ENCODE results near the gene TAF5L. TPM values are rescaled to one million over a fixed set of nuclear protein-coding genes. Genes with fewer than 3 reads are reported as not detected.

TAF5L gene
- total and polyA plus RNA-seq, 2 of the 13 experiments (the other 11 are each of a cell fraction or from before 2014, with no cell fraction given), result 10.8 to 18.2 TPM

DNA sequence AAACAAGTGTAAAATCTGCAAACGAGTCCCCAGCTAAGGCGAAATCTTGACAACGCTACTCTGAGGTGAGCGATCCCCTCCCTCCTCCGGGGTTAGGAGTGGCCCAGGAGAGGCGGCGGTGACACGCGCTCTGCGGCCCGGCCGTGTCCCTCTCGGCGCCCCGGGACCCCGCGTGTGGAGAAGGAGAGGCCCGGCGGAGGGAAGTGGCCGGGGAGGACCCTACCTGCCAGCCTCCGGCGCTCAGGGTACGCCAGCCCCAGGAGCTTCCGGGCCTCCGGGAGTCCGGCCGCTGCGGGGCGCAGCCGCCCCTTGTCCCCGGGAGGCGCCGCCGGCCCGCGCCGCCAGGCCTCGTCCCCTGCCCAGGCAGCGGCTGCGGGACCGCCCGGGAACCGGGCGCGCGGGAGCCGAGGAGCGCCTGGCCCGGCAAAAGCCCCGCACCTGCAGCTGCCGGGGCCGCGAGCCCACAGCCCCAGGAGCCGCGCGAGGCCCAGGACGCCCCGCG lies 68.0 kb downstream of the TAF5L start (continued):
- TF ChIP-seq, protein P1, sequence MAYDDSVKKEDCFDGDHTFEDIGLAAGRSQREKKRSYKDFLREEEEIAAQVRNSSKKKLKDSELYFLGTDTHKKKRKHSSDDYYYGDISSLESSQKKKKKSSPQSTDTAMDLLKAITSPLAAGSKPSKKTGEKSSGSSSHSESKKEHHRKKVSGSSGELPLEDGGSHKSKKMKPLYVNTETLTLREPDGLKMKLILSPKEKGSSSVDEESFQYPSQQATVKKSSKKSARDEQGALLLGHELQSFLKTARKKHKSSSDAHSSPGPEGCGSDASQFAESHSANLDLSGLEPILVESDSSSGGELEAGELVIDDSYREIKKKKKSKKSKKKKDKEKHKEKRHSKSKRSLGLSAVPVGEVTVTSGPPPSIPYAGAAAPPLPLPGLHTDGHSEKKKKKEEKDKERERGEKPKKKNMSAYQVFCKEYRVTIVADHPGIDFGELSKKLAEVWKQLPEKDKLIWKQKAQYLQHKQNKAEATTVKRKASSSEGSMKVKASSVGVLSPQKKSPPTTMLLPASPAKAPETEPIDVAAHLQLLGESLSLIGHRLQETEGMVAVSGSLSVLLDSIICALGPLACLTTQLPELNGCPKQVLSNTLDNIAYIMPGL (CRISPR knock-in tag; IDR thresholded peaks at IDR 0.05; ENCODE audit: borderline replicate concordance in 1 of 2, low read depth in 1 of 2), result 0 out of 4 replicates have a peak, but pooled peaks of 1 of the 2 experiments have one; percentile 15
- peak; percentile 26; the same call in 1 of the 2 replicates for TF ChIP-seq ZNF746 (CRISPR knock-in tag; IDR thresholded peaks at IDR 0.05)
- 0 out of 2 replicates have a peak, but pooled peaks have one; percentile 10 for TF ChIP-seq KDM5B (CRISPR knock-in tag; IDR thresholded peaks at IDR 0.05; ENCODE audit: borderline replicate concordance)
- peak; percentile 57; the same call in 1 of the 2 replicates for TF ChIP-seq PHF8 (CRISPR knock-in tag; IDR thresholded peaks at IDR 0.05)
- TF ChIP-seq GABPB1 (CRISPR knock-in tag; IDR thresholded peaks at IDR 0.05), result peak; percentile 56; the same call in 1 of the 2 replicates
- 0 out of 2 replicates have a peak, but pooled peaks have one; percentile 23 for TF ChIP-seq DR1 (CRISPR knock-in tag; IDR thresholded peaks at IDR 0.05)
- 0 out of 2 replicates have a peak, but pooled peaks have one; percentile 3 for TF ChIP-seq ZNF678 (CRISPR knock-in tag; IDR thresholded peaks at IDR 0.05)
- TF ChIP-seq ZFX (CRISPR knock-in tag; IDR thresholded peaks at IDR 0.05; ENCODE audit: low read depth), result peak; percentile 51; the same call in 1 of the 2 replicates
- TF ChIP-seq EEA1 (CRISPR knock-in tag; IDR thresholded peaks at IDR 0.05; ENCODE audit: borderline replicate concordance), result 0 out of 2 replicates have a peak, but pooled peaks have one; percentile 1
- peak; percentile 55 for TF ChIP-seq ZFY (CRISPR knock-in tag; IDR thresholded peaks at IDR 0.05)
- TF ChIP-seq, protein P2, sequence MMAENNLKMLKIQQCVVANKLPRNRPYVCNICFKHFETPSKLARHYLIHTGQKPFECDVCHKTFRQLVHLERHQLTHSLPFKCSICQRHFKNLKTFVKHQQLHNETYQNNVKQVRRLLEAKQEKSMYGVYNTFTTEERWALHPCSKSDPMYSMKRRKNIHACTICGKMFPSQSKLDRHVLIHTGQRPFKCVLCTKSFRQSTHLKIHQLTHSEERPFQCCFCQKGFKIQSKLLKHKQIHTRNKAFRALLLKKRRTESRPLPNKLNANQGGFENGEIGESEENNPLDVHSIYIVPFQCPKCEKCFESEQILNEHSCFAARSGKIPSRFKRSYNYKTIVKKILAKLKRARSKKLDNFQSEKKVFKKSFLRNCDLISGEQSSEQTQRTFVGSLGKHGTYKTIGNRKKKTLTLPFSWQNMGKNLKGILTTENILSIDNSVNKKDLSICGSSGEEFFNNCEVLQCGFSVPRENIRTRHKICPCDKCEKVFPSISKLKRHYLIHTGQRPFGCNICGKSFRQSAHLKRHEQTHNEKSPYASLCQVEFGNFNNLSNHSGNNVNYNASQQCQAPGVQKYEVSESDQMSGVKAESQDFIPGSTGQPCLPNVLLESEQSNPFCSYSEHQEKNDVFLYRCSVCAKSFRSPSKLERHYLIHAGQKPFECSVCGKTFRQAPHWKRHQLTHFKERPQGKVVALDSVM (CRISPR knock-in tag; IDR thresholded peaks at IDR 0.05), result 0 out of 2 replicates have a peak, but pooled peaks have one; percentile 39
- TF ChIP-seq, protein P3, sequence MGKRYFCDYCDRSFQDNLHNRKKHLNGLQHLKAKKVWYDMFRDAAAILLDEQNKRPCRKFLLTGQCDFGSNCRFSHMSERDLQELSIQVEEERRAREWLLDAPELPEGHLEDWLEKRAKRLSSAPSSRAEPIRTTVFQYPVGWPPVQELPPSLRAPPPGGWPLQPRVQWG (CRISPR knock-in tag; IDR thresholded peaks at IDR 0.05; ENCODE audit: borderline replicate concordance, low read depth), result no peak
- TF ChIP-seq, protein P4, sequence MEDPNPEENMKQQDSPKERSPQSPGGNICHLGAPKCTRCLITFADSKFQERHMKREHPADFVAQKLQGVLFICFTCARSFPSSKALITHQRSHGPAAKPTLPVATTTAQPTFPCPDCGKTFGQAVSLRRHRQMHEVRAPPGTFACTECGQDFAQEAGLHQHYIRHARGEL (CRISPR knock-in tag; IDR thresholded peaks at IDR 0.05), result no peak
- TF ChIP-seq, protein P5, sequence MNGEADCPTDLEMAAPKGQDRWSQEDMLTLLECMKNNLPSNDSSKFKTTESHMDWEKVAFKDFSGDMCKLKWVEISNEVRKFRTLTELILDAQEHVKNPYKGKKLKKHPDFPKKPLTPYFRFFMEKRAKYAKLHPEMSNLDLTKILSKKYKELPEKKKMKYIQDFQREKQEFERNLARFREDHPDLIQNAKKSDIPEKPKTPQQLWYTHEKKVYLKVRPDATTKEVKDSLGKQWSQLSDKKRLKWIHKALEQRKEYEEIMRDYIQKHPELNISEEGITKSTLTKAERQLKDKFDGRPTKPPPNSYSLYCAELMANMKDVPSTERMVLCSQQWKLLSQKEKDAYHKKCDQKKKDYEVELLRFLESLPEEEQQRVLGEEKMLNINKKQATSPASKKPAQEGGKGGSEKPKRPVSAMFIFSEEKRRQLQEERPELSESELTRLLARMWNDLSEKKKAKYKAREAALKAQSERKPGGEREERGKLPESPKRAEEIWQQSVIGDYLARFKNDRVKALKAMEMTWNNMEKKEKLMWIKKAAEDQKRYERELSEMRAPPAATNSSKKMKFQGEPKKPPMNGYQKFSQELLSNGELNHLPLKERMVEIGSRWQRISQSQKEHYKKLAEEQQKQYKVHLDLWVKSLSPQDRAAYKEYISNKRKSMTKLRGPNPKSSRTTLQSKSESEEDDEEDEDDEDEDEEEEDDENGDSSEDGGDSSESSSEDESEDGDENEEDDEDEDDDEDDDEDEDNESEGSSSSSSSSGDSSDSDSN (CRISPR knock-in tag; IDR thresholded peaks at IDR 0.05), result peak; percentile 95
- TF ChIP-seq ZNF263 (CRISPR knock-in tag; IDR thresholded peaks at IDR 0.05), result peak; percentile 11; the same call in 1 of the 2 replicates
- TF ChIP-seq ZNF441 (CRISPR knock-in tag; IDR thresholded peaks at IDR 0.05; ENCODE audit: borderline replicate concordance), result no peak
- no peak for TF ChIP-seq CREB1 (IDR thresholded peaks at IDR 0.05)
- no peak for TF ChIP-seq CREB1 (CRISPR knock-in tag; IDR thresholded peaks at IDR 0.05)
- peak; percentile 30; the same call in 1 of the 2 replicates for TF ChIP-seq KDM2A (CRISPR knock-in tag; IDR thresholded peaks at IDR 0.05; ENCODE audit: borderline replicate concordance, low read depth)
- 0 out of 2 replicates have a peak, but pooled peaks have one; percentile 37 for TF ChIP-seq ZNF460 (CRISPR knock-in tag; IDR thresholded peaks at IDR 0.05; ENCODE audit: borderline replicate concordance)
- TF ChIP-seq POLR2A (IDR thresholded peaks at IDR 0.05; ENCODE audit: insufficient read depth in 1 of 2, low read depth in 2 of 2, low read length in 2 of 2), result peak in 1 of 2 experiments; percentile 12; a peak in 1 of 4 replicates
- TF ChIP-seq ZNF605 (CRISPR knock-in tag; IDR thresholded peaks at IDR 0.05), result no peak
- TF ChIP-seq ZMAT3 (CRISPR knock-in tag; conservative IDR thresholded peaks at IDR 0.05), result 0 out of 2 replicates have a peak, but pooled peaks have one; percentile 23
- TF ChIP-seq TGIF2 (CRISPR knock-in tag; IDR thresholded peaks at IDR 0.05), result 0 out of 2 replicates have a peak, but pooled peaks have one; percentile 55
